Left kidney (tissue), 2 donors: ENCODE results near the gene ATP8B4. TPM values are rescaled to one million over a fixed set of nuclear protein-coding genes. Genes with fewer than 3 reads are reported as not detected.

Experiments
- DNase-seq: peaks from one replicate; pipeline ENCODE4 v3.0.0-alpha.2; 2013
- polyA plus RNA-seq: library from polyadenylated mRNA; unstranded; fragments of 120-200 nt; gene quantifications from one replicate; pipeline ENCODE4 v1.2.1, GENCODE V29; 2013; ENCODE audit not compliant: insufficient read length

The ATP8B4 gene
- polyA plus RNA-seq, 1 donor = 3.8 TPM

DNA sequence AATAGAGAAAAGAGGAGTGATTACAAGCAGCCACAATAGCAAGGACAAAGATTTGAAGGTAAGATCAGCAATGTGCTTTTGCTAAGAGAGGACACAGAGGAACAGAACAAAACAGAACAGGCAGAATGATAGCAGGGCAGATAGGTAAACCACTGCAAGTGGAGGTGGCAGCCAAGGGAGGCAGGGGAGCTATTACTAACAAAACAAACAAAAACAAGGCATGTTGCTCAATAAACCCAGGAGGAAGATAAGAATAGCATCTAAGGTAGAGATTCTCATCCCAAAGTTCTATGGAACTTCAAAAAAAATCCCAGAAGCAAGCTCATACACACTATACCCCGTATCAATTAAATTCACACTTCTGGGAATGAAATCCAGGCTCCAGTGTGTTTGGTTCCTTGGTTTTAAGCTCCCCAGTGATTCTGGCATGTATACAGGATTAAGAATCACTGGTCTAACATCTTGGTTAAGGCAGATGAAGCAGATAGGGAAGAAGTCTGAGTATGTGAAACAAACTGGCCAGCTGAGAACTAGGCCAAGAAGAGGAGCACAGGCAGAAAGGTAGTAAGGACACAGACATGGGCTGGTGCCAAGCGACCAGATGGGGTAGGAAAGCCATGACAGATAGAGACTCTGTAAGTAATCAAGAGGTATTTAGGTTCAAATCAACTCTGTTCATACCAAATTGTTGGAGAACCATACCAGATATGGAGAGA is 309.0 kb downstream of the ATP8B4 start:
- DNase-seq = no peak

DNA sequence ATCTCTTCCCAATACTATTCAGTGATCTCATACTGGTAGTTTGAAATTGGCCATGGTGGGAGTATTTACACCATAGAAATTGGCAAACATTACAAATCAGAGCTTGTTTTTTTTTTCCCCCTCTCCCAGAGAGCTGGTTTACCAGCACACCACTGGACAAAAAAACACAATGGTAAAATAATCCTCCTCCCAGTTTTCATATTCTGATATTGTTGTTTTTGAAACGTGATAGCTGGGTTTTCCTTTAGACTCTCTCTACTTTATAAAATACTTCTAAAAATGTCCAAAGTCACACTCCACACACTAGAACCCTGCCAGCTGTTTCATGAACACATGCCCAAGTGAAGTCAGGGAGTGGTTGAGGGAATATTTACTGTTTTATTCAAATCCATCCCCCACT is 310.7 kb downstream of the ATP8B4 start:
- no peak for DNase-seq

Other genes starting within 250 kb of the ATP8B4 start
- gene SLC27A2, start 63.0 kb upstream of the ATP8B4 start, polyA plus RNA-seq = 70.6 TPM
- 0.96 TPM for gene HDC, start 146.5 kb upstream of the ATP8B4 start, polyA plus RNA-seq
- 35.3 TPM for gene GABPB1, start 236.0 kb upstream of the ATP8B4 start, polyA plus RNA-seq